OCI-LY3 (cell line): ENCODE results near the gene S100A10.

Experiments
- EZH2phosphoT487 ChIP-seq: fragments of 200-600 bp; shearing (Covaris generic); IDR thresholded peaks from 2 replicates; pipeline ENCODE4 v1.6.1; 2018; ENCODE audit warnings: antibody characterized with exemption, mixed run types, low read depth
- TF ChIP-seq, protein P1 (sequence below): fragments of 200-600, 300-600 bp; sonication (generic); IDR thresholded peaks from 2 replicates; pipeline ENCODE4 v1.5.1; 2014; ENCODE audit warnings: antibody characterized with exemption, low read length, low read depth

GRCh38 chr1:152036267-152037216 is 42.9 kb upstream of the S100A10 start, which contains the start of gene S100A11:
- TF ChIP-seq, protein P1, sequence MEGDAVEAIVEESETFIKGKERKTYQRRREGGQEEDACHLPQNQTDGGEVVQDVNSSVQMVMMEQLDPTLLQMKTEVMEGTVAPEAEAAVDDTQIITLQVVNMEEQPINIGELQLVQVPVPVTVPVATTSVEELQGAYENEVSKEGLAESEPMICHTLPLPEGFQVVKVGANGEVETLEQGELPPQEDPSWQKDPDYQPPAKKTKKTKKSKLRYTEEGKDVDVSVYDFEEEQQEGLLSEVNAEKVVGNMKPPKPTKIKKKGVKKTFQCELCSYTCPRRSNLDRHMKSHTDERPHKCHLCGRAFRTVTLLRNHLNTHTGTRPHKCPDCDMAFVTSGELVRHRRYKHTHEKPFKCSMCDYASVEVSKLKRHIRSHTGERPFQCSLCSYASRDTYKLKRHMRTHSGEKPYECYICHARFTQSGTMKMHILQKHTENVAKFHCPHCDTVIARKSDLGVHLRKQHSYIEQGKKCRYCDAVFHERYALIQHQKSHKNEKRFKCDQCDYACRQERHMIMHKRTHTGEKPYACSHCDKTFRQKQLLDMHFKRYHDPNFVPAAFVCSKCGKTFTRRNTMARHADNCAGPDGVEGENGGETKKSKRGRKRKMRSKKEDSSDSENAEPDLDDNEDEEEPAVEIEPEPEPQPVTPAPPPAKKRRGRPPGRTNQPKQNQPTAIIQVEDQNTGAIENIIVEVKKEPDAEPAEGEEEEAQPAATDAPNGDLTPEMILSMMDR = no peak
- no peak for TF ChIP-seq EZH2phosphoT487
